Mesenchymal stem cell (in vitro differentiated cells and primary cell): Measurements from ENCODE around the gene IKBKE.

Source experiments
- DNase-seq: peaks from one replicate; pipeline ENCODE4 v3.0.0-alpha.2; 2013
- H2AFZ ChIP-seq: one replicate; pipeline ENCODE4 v1.6.1; 2013; ENCODE audit warnings: low read depth, mild to moderate bottlenecking, control low read depth, inconsistent platforms, low read length, moderate library complexity
- H2AK5ac ChIP-seq: 2 replicates; pipeline ENCODE4 v1.6.1; 2013; ENCODE audit warnings: low read length, moderate library complexity, mild to moderate bottlenecking, inconsistent platforms; ENCODE audit not compliant: severe bottlenecking
- H2BK120ac ChIP-seq: one replicate; pipeline ENCODE4 v1.6.1; 2013; ENCODE audit warnings: low read depth, mild to moderate bottlenecking, inconsistent platforms, low read length, moderate library complexity
- H2BK12ac ChIP-seq, 2 experiments: one replicate each; pipeline ENCODE4 v1.6.1; 2013; ENCODE audit warnings: inconsistent platforms in 2 of 2, low read length in 2 of 2, mild to moderate bottlenecking in 2 of 2, moderate library complexity in 2 of 2, control low read depth in 1 of 2
- H2BK15ac ChIP-seq: one replicate; pipeline ENCODE4 v1.6.1; 2013; ENCODE audit warnings: mild to moderate bottlenecking, low read depth, inconsistent platforms; ENCODE audit not compliant: poor library complexity, severe bottlenecking
- H2BK5ac ChIP-seq: 2 replicates; pipeline ENCODE4 v1.6.1; 2013; ENCODE audit warnings: low read depth, mild to moderate bottlenecking, low read length, control low read depth, inconsistent platforms; ENCODE audit not compliant: poor library complexity, severe bottlenecking
- H3K14ac ChIP-seq, 2 experiments: one replicate each; pipeline ENCODE4 v1.6.1; 2013; ENCODE audit warnings: inconsistent platforms in 2 of 2, low read length in 2 of 2, control low read depth in 1 of 2, mild to moderate bottlenecking in 1 of 2, moderate library complexity in 1 of 2
- H3K18ac ChIP-seq, 2 experiments: one replicate each; pipeline ENCODE4 v1.6.1; 2013; ENCODE audit warnings: inconsistent platforms in 2 of 2, low read length in 2 of 2, control low read depth in 1 of 2, low read depth in 1 of 2, mild to moderate bottlenecking in 1 of 2
- H3K23ac ChIP-seq, 2 experiments: one replicate each; pipeline ENCODE4 v1.6.1; 2013; ENCODE audit warnings: inconsistent platforms in 2 of 2, low read length in 2 of 2, mild to moderate bottlenecking in 2 of 2, moderate library complexity in 2 of 2, control low read depth in 1 of 2
- H3K27ac ChIP-seq: 2 replicates; pipeline ENCODE4 v1.5.1; 2013; ENCODE audit warnings: mild to moderate bottlenecking, moderate library complexity, low read length, control low read depth, inconsistent platforms; ENCODE audit not compliant: poor library complexity, severe bottlenecking
- H3K27me3 ChIP-seq, 2 experiments: 2 replicates each; pipeline versions ENCODE4 v1.6.1 to v1.7.0; 2013; ENCODE audit warnings: low read length in 2 of 2, mild to moderate bottlenecking in 2 of 2, moderate library complexity in 2 of 2, control low read depth in 1 of 2, inconsistent platforms in 1 of 2; ENCODE audit not compliant: control insufficient read depth in 1 of 2, insufficient read depth in 1 of 2
- H3K36me3 ChIP-seq, 2 experiments: 2 replicates each; pipeline versions ENCODE4 v1.6.1 to v1.7.0; 2013; ENCODE audit warnings: low read length in 2 of 2, control low read depth in 1 of 2, inconsistent platforms in 1 of 2, low read depth in 1 of 2, mild to moderate bottlenecking in 1 of 2; ENCODE audit not compliant: insufficient read depth in 2 of 2, control insufficient read depth in 1 of 2
- H3K4ac ChIP-seq, 2 experiments: one replicate each; pipeline ENCODE4 v1.6.1; 2013; ENCODE audit warnings: inconsistent platforms in 2 of 2, low read length in 2 of 2, mild to moderate bottlenecking in 2 of 2, moderate library complexity in 2 of 2, control low read depth in 1 of 2, low read depth in 1 of 2
- H3K4me1 ChIP-seq: 2 replicates; pipeline ENCODE4 v1.6.1; 2013; ENCODE audit warnings: low read depth, low read length, control low read depth; ENCODE audit not compliant: control insufficient read depth, insufficient read depth
- H3K4me2 ChIP-seq: 2 replicates; pipeline ENCODE4 v1.6.1; 2013; ENCODE audit warnings: low read length, mild to moderate bottlenecking, inconsistent platforms; ENCODE audit not compliant: poor library complexity, severe bottlenecking
- H3K4me3 ChIP-seq, 2 experiments: 2 replicates each; pipeline versions ENCODE4 v1.5.1 to v1.7.0; 2013; ENCODE audit warnings: low read length in 2 of 2, mild to moderate bottlenecking in 2 of 2, control low read depth in 1 of 2, low read depth in 1 of 2; ENCODE audit not compliant: insufficient read depth in 1 of 2
- H3K79me1 ChIP-seq: replicated peaks from 2 replicates; pipeline ENCODE4 v1.6.1; 2013; ENCODE audit warnings: mild to moderate bottlenecking, control low read depth, low read length, inconsistent platforms; ENCODE audit not compliant: poor library complexity, severe bottlenecking
- H3K9ac ChIP-seq: 2 replicates; pipeline ENCODE4 v1.7.0; 2013; ENCODE audit warnings: mild to moderate bottlenecking, low read length, moderate library complexity
- H3K9me3 ChIP-seq: 2 replicates; pipeline ENCODE4 v1.7.0; 2013; ENCODE audit warnings: mild to moderate bottlenecking, low read length; ENCODE audit not compliant: control insufficient read depth
- H4K8ac ChIP-seq: one replicate; pipeline ENCODE4 v1.6.1; 2013; ENCODE audit warnings: inconsistent platforms, mild to moderate bottlenecking, low read length, moderate library complexity
- H4K91ac ChIP-seq: one replicate; pipeline ENCODE4 v1.6.1; 2013; ENCODE audit warnings: mild to moderate bottlenecking, low read length, inconsistent platforms
- WGBS: methylation state at CpG from one replicate; pipeline ENCODE4 v1.1.7; 2013; ENCODE audit warnings: mixed read lengths; 5-methylcytosine and 5-hydroxymethylcytosine counted together

IKBKE gene

GRCh38 chr1:206537141-206537540, 66.9 kb downstream of the IKBKE start:
- H3K14ac ChIP-seq = no peak overlapping the region
- H3K4me2 ChIP-seq = no peak overlapping the region
- no peak overlapping the region for H2BK5ac ChIP-seq
- no peak for DNase-seq
- H3K27ac ChIP-seq = no peak overlapping the region
- no peak overlapping the region for H3K9ac ChIP-seq
- H2BK120ac ChIP-seq = no peak overlapping the region
- H2AK5ac ChIP-seq = no peak overlapping the region
- no peaks in the 10 kb centered on the region for H3K9me3 ChIP-seq
- H3K18ac ChIP-seq = no peak overlapping the region
- H3K4me3 ChIP-seq = no peak overlapping the region
- WGBS = 74% methylated on average over 4 of the region's 4 CpGs
- H4K91ac ChIP-seq = no peak overlapping the region
- H3K4ac ChIP-seq = no peak overlapping the region
- no peak overlapping the region for H2BK12ac ChIP-seq
- no peaks in the 10 kb centered on the region for H3K4me1 ChIP-seq
- no peaks in the 10 kb centered on the region for H3K79me1 ChIP-seq
- H3K27me3 ChIP-seq = peaks cover 0 to 49% of the 10 kb centered on the region in 2 experiments
- H3K23ac ChIP-seq = no peak overlapping the region
- no peak overlapping the region for H4K8ac ChIP-seq
- H2AFZ ChIP-seq = no peak overlapping the region
- peaks cover 0 to 5% of the 10 kb centered on the region in 2 experiments for H3K36me3 ChIP-seq
- no peak overlapping the region for H2BK15ac ChIP-seq

GRCh38 chr1:206538086-206538770, 68.0 kb downstream of the IKBKE start:
- DNase-seq = no peak
- H2BK120ac ChIP-seq = no peak overlapping the region
- H3K4me3 ChIP-seq = peak overlapping the region in 1 of 2 experiments; percentile 15
- H3K9me3 ChIP-seq = no peaks in the 10 kb centered on the region
- H2AK5ac ChIP-seq = no peak overlapping the region
- H4K8ac ChIP-seq = no peak overlapping the region
- no peak overlapping the region for H2AFZ ChIP-seq
- peak overlapping the region in 1 of 2 experiments; percentile 19 for H2BK12ac ChIP-seq
- no peak overlapping the region for H2BK5ac ChIP-seq
- no peak overlapping the region for H3K18ac ChIP-seq
- no peak overlapping the region for H3K14ac ChIP-seq
- H3K27ac ChIP-seq = no peak overlapping the region
- H4K91ac ChIP-seq = no peak overlapping the region
- H3K27me3 ChIP-seq = peaks cover 0 to 49% of the 10 kb centered on the region in 2 experiments
- H3K4ac ChIP-seq = no peak overlapping the region
- H3K4me1 ChIP-seq = no peaks in the 10 kb centered on the region
- 78% methylated on average over 6 of the region's 6 CpGs for WGBS
- no peak overlapping the region for H3K4me2 ChIP-seq
- H3K79me1 ChIP-seq = no peaks in the 10 kb centered on the region
- no peak overlapping the region for H3K9ac ChIP-seq
- no peak overlapping the region for H3K23ac ChIP-seq
- H3K36me3 ChIP-seq = peaks cover 0 to 5% of the 10 kb centered on the region in 2 experiments
- H2BK15ac ChIP-seq = no peak overlapping the region

GRCh38 chr1:206538901-206539640, 68.8 kb downstream of the IKBKE start:
- no peak overlapping the region for H3K4me2 ChIP-seq
- H2BK12ac ChIP-seq = no peak overlapping the region
- H3K4me3 ChIP-seq = no peak overlapping the region
- peaks cover 0 to 5% of the 10 kb centered on the region in 2 experiments for H3K36me3 ChIP-seq
- H3K27ac ChIP-seq = no peak overlapping the region
- peak overlapping the region; percentile 69 for H3K9ac ChIP-seq
- H2AFZ ChIP-seq = no peak overlapping the region
- no peak overlapping the region for H2BK15ac ChIP-seq
- no peak overlapping the region for H4K8ac ChIP-seq
- no peaks in the 10 kb centered on the region for H3K9me3 ChIP-seq
- no peaks in the 10 kb centered on the region for H3K79me1 ChIP-seq
- H3K4me1 ChIP-seq = no peaks in the 10 kb centered on the region
- no peak overlapping the region for H4K91ac ChIP-seq
- H3K18ac ChIP-seq = no peak overlapping the region
- H3K27me3 ChIP-seq = peaks cover 0 to 44% of the 10 kb centered on the region in 2 experiments
- 88% methylated on average over 9 of the region's 10 CpGs for WGBS
- H2AK5ac ChIP-seq = no peak overlapping the region
- DNase-seq = no peak
- no peak overlapping the region for H2BK120ac ChIP-seq
- H3K23ac ChIP-seq = no peak overlapping the region
- H2BK5ac ChIP-seq = no peak overlapping the region
- H3K14ac ChIP-seq = no peak overlapping the region
- H3K4ac ChIP-seq = no peak overlapping the region

GRCh38 chr1:206540044-206540780, 69.9 kb downstream of the IKBKE start:
- Histone ChIP-seq H3K4me1 (no peaks in the 10 kb centered on the region), H3K23ac (no peak overlapping the region), H3K27me3 (peaks cover 0 to 33% of the 10 kb centered on the region in 2 experiments), H3K36me3 (peaks cover 0 to 5% of the 10 kb centered on the region in 2 experiments), H2BK12ac (no peak overlapping the region), H3K18ac (no peak overlapping the region), H3K4me3 (no peak overlapping the region), H4K91ac (no peak overlapping the region), H2BK15ac (no peak overlapping the region), H3K14ac (no peak overlapping the region), H2BK120ac (no peak overlapping the region), H3K4me2 (no peak overlapping the region), H3K79me1 (no peaks in the 10 kb centered on the region), H2AK5ac (no peak overlapping the region), H2BK5ac (no peak overlapping the region), H2AFZ (no peak overlapping the region), H3K9ac (peak overlapping the region; percentile 69), H3K27ac (no peak overlapping the region), H4K8ac (peak overlapping the region; percentile 13), H3K4ac (no peak overlapping the region), H3K9me3 (no peaks in the 10 kb centered on the region)
- no peak for DNase-seq
- WGBS = 78% methylated on average over 8 of the region's 8 CpGs
